GM18498 (cell line): Measurements from ENCODE around the gene HACD2.
"Not testable (repeated sequence)": the region's sequence is repeated elsewhere in the genome, so short reads cannot be mapped to it uniquely, and the experiment has no call there.

Experiments used
- ATAC-seq: cut with Tn5 transposase; IDR thresholded peaks from one replicate; pipeline ENCODE4 v1.9.1; 2021; ENCODE audit warnings: mild to moderate bottlenecking, moderate library complexity; ENCODE audit not compliant: unreplicated experiment

The HACD2 gene

GRCh38 chr3:123611674-123612073 lies 26.8 kb upstream of the HACD2 start:
- ATAC-seq: not testable (repeated sequence)

- no peak for ATAC-seq
Observed at GRCh38 chr3:123611082-123611481, 26.2 kb upstream of the HACD2 start.

- peak; percentile 84 for ATAC-seq
Observed at GRCh38 chr3:123610331-123610730, 25.5 kb upstream of the HACD2 start.

GRCh38 chr3:123609063-123609462 lies 24.2 kb upstream of the HACD2 start:
- no peak for ATAC-seq

- ATAC-seq: no peak
Observed at GRCh38 chr3:123608263-123608937, 23.5 kb upstream of the HACD2 start.

- ATAC-seq: no peak
Observed at GRCh38 chr3:123606527-123606926, 21.7 kb upstream of the HACD2 start.

GRCh38 chr3:123605789-123606234 lies 21.0 kb upstream of the HACD2 start:
- ATAC-seq: peak; percentile 69

- ATAC-seq: not testable (repeated sequence)
Observed at GRCh38 chr3:123603153-123603552, 18.3 kb upstream of the HACD2 start.

- no peak for ATAC-seq
Observed at GRCh38 chr3:123602325-123602724, 17.5 kb upstream of the HACD2 start.

GRCh38 chr3:123600863-123601262 lies 16.0 kb upstream of the HACD2 start:
- not testable (repeated sequence) for ATAC-seq

GRCh38 chr3:123597561-123597960 lies 12.7 kb upstream of the HACD2 start:
- no peak for ATAC-seq

GRCh38 chr3:123595396-123596180 lies 10.7 kb upstream of the HACD2 start:
- ATAC-seq: no peak

- ATAC-seq: no peak
Observed at GRCh38 chr3:123593381-123593780, 8.5 kb upstream of the HACD2 start.

GRCh38 chr3:123590685-123591450 lies 6.0 kb upstream of the HACD2 start:
- no peak for ATAC-seq

- no peak for ATAC-seq
Observed at GRCh38 chr3:123587401-123587800, 2.5 kb upstream of the HACD2 start.

- no peak for ATAC-seq
Observed at GRCh38 chr3:123586968-123587367, 2.1 kb upstream of the HACD2 start.

GRCh38 chr3:123586131-123586530 lies 1.3 kb upstream of the HACD2 start:
- no peak for ATAC-seq

GRCh38 chr3:123584284-123584987 lies 417 bp downstream of the HACD2 start:
- peak; percentile 41 for ATAC-seq

GRCh38 chr3:123583561-123583960 lies 1.3 kb downstream of the HACD2 start:
- no peak for ATAC-seq

- ATAC-seq: no peak
Observed at GRCh38 chr3:123582315-123582714, 2.5 kb downstream of the HACD2 start.

- ATAC-seq: peak; percentile 57
Observed at GRCh38 chr3:123576122-123576521, 8.7 kb downstream of the HACD2 start.
